NAMALWA (cell line): ENCODE data around the gene LMTK3.

ENCODE experiments used
- DNase-seq: peaks from one replicate; pipeline ENCODE4 v3.0.0-alpha.2; 2015; ENCODE audit warnings: low spot score

The LMTK3 gene

GRCh38 chr19:48445256-48445605 lies 66.4 kb downstream of the LMTK3 start:
- peak; percentile 89 for DNase-seq

GRCh38 chr19:48444936-48445200 lies 66.8 kb downstream of the LMTK3 start:
- DNase-seq: no peak

- no peak for DNase-seq
These were observed 67.3 kb downstream of the LMTK3 start for GRCh38 chr19:48444129-48444935.

GRCh38 chr19:48443731-48444128 lies 67.9 kb downstream of the LMTK3 start:
- no peak for DNase-seq

- DNase-seq: no peak
These were observed 68.4 kb downstream of the LMTK3 start for GRCh38 chr19:48443256-48443655.

GRCh38 chr19:48442116-48443035 lies 69.3 kb downstream of the LMTK3 start:
- no peak for DNase-seq

GRCh38 chr19:48441360-48442050 lies 70.1 kb downstream of the LMTK3 start:
- no peak for DNase-seq

- DNase-seq: no peak
These were observed 75.0 kb downstream of the LMTK3 start for GRCh38 chr19:48436586-48436985.
